K562 (cell line): Measurements from ENCODE around the gene TRMT10B. TPM values are rescaled to one million over a fixed set of nuclear protein-coding genes. Genes with fewer than 3 reads are reported as not detected.

Experiments
- CHD2 ChIP-seq: IDR thresholded peaks from 2 replicates; pipeline ENCODE4 v1.6.1; 2011; ENCODE audit warnings: low read depth, low read length
- CTBP1 ChIP-seq: fragments of 450-650 bp; IDR thresholded peaks from 2 replicates; pipeline ENCODE4 v1.6.1; 2016; ENCODE audit warnings: borderline replicate concordance
- EHMT2 ChIP-seq: fragments of 450-650 bp; IDR thresholded peaks from 2 replicates; pipeline ENCODE4 v1.6.1; 2018; ENCODE audit warnings: antibody characterized with exemption
- ELF2 ChIP-seq: fragments of 250-450 bp; sonication (Bioruptor Pico); IDR thresholded peaks from 2 replicates; pipeline ENCODE4 v1.5.0; 2021; ENCODE audit warnings: mild to moderate bottlenecking
- ERF ChIP-seq: fragments of 450-650 bp; formaldehyde crosslinking; IDR thresholded peaks from 2 replicates; pipeline ENCODE4 v1.4.0; 2020; ENCODE audit warnings: mild to moderate bottlenecking, mixed read lengths
- HDAC3 ChIP-seq: fragments of 450-650 bp; IDR thresholded peaks from 2 replicates; pipeline ENCODE4 v1.6.1; 2018; ENCODE audit warnings: borderline replicate concordance, mild to moderate bottlenecking, moderate library complexity; ENCODE audit not compliant: partially characterized antibody
- NR1H2 ChIP-seq: sonication (generic); formaldehyde crosslinking; IDR thresholded peaks from 2 replicates; pipeline ENCODE4 v1.4.0; 2020; ENCODE audit warnings: mild to moderate bottlenecking, missing genetic modification reagents
- TAF15 ChIP-seq: fragments of 200-400 bp; formaldehyde crosslinking; IDR thresholded peaks from 2 replicates; pipeline ENCODE4 v1.6.1; 2017; ENCODE audit warnings: mild to moderate bottlenecking, low read depth, low read length, moderate library complexity
- ZKSCAN1 ChIP-seq: fragments of 150-350 bp; IDR thresholded peaks from 2 replicates; pipeline ENCODE4 v1.6.1; 2016; ENCODE audit warnings: low read depth, low read length
- ZNF212 ChIP-seq: fragments of 450-650 bp; formaldehyde crosslinking; IDR thresholded peaks from 2 replicates; pipeline ENCODE4 v1.4.0; 2020; ENCODE audit warnings: mild to moderate bottlenecking
- ZNF324 ChIP-seq: fragments of 250-450 bp; sonication (Bioruptor Pico); IDR thresholded peaks from 2 replicates; pipeline ENCODE4 v1.4.0; 2020; ENCODE audit warnings: mild to moderate bottlenecking
- ZNF384 ChIP-seq: IDR thresholded peaks from 2 replicates; pipeline ENCODE4 v1.6.1; 2012; ENCODE audit warnings: low read depth, low read length, improper control_type of control experiment
- ZNF76 ChIP-seq: fragments of 250-450 bp; sonication (Bioruptor Pico); IDR thresholded peaks from 2 replicates; pipeline ENCODE4 v1.4.0; 2020; ENCODE audit warnings: mild to moderate bottlenecking, moderate library complexity, borderline replicate concordance
- ZSCAN29 ChIP-seq: fragments of 450-650 bp; IDR thresholded peaks from 2 replicates; pipeline ENCODE4 v1.6.1; 2017
- polyA plus RNA-seq, 8 experiments: library from polyadenylated mRNA; depleted of rRNA in 4 of 8; stranded (reverse) in 5 of 8; unstranded in 3 of 8; fragments of >200 nt; fragmentation: Nextera tagmentation in 2 of 8; fragmentation: Illumina TruSeq in 1 of 8; extraction: Ambion mirVana in 2 of 8; extraction: Trizol in 1 of 8; gene quantifications; 2 replicates each; pipeline versions ENCODE4 v1.2.1 to v1.2.3, GENCODE V29; 2011 to 2014; ENCODE audit warnings: inconsistent platforms in 1 of 8, missing spikeins in 1 of 8
- total RNA-seq, 7 experiments: library from RNA; depleted of rRNA in 6 of 7; stranded (reverse); fragments of >200 nt in 6 of 7; fragmentation: Illumina TruSeq in 2 of 7; extraction: Trizol in 2 of 7; gene quantifications; 2 replicates each; pipeline versions ENCODE4 v1.2.1 to v1.2.3, GENCODE V29; 2011 to 2021; ENCODE audit warnings: low replicate concordance in 1 of 7
- TF ChIP-seq, protein P1 (sequence below): fragments of 250-450 bp; sonication (Bioruptor Pico); IDR thresholded peaks from 2 replicates; pipeline ENCODE4 v1.6.1; 2021; ENCODE audit warnings: mild to moderate bottlenecking
- TF ChIP-seq, protein P2 (sequence below): fragments of 450-650 bp; IDR thresholded peaks from 2 replicates; pipeline ENCODE4 v1.7.1; 2018; ENCODE audit warnings: mild to moderate bottlenecking, low read depth; ENCODE audit not compliant: partially characterized antibody
- TF ChIP-seq, protein P3 (sequence below): IDR thresholded peaks from 2 replicates; pipeline ENCODE4 v1.6.1; 2016; ENCODE audit warnings: missing genetic modification characterization, missing compliant biosample characterization
- TF ChIP-seq, protein P4 (sequence below): fragments of 250-450 bp; sonication (Bioruptor Pico); IDR thresholded peaks from 2 replicates; pipeline ENCODE4 v1.5.0; 2021
- TF ChIP-seq, protein P5 (sequence below): sonication (generic); formaldehyde crosslinking; IDR thresholded peaks from 2 replicates; pipeline ENCODE4 v1.8.0; 2022; ENCODE audit warnings: mild to moderate bottlenecking, missing genetic modification reagents

TRMT10B gene
- total and polyA plus RNA-seq, 9 of the 15 experiments (the other 6 are each of a cell fraction or from before 2014, with no cell fraction given) = 2.9 to 13.4 (median 7.0) TPM

DNA sequence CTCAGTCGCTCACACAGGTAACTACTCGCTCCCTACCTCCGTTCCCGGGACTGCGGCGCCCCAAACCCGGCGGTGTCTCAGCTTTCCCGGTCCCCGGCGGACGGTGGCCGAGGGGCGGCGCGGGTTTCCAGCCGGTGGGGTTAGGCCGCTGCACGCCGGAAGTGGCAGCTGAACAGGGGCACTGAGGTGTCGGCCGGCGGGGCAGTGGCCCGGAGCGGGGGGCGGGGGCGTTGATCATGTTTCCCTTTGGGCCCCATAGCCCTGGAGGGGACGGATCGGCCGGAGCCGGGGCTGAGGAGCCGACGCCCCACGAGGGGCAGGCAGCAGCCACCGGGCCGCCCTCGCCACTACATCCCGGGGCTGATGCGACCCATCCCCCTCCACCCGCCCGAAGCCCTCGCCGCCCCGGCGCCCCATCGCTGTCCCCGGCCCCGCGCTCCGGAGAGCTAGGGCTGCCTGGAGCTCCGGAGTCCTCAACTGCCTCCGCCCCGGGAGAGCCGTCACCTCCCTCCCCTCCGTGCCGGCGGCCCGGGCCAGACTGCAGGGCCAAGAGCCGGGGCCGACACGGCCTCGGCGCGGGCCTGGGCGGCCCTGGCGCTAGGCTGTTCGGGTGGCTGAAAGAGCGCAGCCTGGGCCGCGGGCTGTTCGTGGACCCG, 47.2 kb downstream of the TRMT10B start, which contains the start of gene DCAF10 (continued):
- TF ChIP-seq, protein P1, sequence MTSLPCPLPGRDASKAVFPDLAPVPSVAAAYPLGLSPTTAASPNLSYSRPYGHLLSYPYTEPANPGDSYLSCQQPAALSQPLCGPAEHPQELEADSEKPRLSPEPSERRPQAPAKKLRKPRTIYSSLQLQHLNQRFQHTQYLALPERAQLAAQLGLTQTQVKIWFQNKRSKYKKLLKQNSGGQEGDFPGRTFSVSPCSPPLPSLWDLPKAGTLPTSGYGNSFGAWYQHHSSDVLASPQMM (CRISPR knock-in tag) = no peak
- TF ChIP-seq ZNF324 = 0 out of 2 replicates have a peak, but pooled peaks have one; percentile 4
- TF ChIP-seq EHMT2 = no peak
- TF ChIP-seq CHD2 = peak; percentile 23; the same call in 1 of the 2 replicates
- peak; percentile 65; the same call in 1 of the 2 replicates for TF ChIP-seq ZNF384
- peak; percentile 62 for TF ChIP-seq HDAC3
- peak; percentile 92 for TF ChIP-seq ZKSCAN1
- no peak for TF ChIP-seq TAF15
- no peak; the same call in 1 of the 2 replicates for TF ChIP-seq ZNF212 (CRISPR knock-in tag)
- no peak; the same call in 1 of the 2 replicates for TF ChIP-seq ELF2
- peak; percentile 86; the same call in 1 of the 2 replicates for TF ChIP-seq NR1H2 (CRISPR knock-in tag)
- TF ChIP-seq, protein P2, sequence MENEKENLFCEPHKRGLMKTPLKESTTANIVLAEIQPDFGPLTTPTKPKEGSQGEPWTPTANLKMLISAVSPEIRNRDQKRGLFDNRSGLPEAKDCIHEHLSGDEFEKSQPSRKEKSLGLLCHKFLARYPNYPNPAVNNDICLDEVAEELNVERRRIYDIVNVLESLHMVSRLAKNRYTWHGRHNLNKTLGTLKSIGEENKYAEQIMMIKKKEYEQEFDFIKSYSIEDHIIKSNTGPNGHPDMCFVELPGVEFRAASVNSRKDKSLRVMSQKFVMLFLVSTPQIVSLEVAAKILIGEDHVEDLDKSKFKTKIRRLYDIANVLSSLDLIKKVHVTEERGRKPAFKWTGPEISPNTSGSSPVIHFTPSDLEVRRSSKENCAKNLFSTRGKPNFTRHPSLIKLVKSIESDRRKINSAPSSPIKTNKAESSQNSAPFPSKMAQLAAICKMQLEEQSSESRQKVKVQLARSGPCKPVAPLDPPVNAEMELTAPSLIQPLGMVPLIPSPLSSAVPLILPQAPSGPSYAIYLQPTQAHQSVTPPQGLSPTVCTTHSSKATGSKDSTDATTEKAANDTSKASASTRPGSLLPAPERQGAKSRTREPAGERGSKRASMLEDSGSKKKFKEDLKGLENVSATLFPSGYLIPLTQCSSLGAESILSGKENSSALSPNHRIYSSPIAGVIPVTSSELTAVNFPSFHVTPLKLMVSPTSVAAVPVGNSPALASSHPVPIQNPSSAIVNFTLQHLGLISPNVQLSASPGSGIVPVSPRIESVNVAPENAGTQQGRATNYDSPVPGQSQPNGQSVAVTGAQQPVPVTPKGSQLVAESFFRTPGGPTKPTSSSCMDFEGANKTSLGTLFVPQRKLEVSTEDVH = peak; percentile 81
- TF ChIP-seq, protein P3, sequence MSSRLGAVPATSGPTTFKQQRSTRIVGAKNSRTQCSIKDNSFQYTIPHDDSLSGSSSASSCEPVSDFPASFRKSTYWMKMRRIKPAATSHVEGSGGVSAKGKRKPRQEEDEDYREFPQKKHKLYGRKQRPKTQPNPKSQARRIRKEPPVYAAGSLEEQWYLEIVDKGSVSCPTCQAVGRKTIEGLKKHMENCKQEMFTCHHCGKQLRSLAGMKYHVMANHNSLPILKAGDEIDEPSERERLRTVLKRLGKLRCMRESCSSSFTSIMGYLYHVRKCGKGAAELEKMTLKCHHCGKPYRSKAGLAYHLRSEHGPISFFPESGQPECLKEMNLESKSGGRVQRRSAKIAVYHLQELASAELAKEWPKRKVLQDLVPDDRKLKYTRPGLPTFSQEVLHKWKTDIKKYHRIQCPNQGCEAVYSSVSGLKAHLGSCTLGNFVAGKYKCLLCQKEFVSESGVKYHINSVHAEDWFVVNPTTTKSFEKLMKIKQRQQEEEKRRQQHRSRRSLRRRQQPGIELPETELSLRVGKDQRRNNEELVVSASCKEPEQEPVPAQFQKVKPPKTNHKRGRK (tag) = no peak
- no peak for TF ChIP-seq ZNF76 (CRISPR knock-in tag)
- TF ChIP-seq, protein P4, sequence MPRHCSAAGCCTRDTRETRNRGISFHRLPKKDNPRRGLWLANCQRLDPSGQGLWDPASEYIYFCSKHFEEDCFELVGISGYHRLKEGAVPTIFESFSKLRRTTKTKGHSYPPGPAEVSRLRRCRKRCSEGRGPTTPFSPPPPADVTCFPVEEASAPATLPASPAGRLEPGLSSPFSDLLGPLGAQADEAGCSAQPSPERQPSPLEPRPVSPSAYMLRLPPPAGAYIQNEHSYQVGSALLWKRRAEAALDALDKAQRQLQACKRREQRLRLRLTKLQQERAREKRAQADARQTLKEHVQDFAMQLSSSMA (CRISPR knock-in tag) = peak; percentile 86; the same call in 1 of the 2 replicates
- peak; percentile 94 for TF ChIP-seq CTBP1
- TF ChIP-seq ZSCAN29 = no peak
- TF ChIP-seq ERF (CRISPR knock-in tag) = peak; percentile 92
- TF ChIP-seq, protein P5, sequence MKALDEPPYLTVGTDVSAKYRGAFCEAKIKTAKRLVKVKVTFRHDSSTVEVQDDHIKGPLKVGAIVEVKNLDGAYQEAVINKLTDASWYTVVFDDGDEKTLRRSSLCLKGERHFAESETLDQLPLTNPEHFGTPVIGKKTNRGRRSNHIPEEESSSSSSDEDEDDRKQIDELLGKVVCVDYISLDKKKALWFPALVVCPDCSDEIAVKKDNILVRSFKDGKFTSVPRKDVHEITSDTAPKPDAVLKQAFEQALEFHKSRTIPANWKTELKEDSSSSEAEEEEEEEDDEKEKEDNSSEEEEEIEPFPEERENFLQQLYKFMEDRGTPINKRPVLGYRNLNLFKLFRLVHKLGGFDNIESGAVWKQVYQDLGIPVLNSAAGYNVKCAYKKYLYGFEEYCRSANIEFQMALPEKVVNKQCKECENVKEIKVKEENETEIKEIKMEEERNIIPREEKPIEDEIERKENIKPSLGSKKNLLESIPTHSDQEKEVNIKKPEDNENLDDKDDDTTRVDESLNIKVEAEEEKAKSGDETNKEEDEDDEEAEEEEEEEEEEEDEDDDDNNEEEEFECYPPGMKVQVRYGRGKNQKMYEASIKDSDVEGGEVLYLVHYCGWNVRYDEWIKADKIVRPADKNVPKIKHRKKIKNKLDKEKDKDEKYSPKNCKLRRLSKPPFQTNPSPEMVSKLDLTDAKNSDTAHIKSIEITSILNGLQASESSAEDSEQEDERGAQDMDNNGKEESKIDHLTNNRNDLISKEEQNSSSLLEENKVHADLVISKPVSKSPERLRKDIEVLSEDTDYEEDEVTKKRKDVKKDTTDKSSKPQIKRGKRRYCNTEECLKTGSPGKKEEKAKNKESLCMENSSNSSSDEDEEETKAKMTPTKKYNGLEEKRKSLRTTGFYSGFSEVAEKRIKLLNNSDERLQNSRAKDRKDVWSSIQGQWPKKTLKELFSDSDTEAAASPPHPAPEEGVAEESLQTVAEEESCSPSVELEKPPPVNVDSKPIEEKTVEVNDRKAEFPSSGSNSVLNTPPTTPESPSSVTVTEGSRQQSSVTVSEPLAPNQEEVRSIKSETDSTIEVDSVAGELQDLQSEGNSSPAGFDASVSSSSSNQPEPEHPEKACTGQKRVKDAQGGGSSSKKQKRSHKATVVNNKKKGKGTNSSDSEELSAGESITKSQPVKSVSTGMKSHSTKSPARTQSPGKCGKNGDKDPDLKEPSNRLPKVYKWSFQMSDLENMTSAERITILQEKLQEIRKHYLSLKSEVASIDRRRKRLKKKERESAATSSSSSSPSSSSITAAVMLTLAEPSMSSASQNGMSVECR (CRISPR knock-in tag) = peak; percentile 96; the same call in 1 of the 2 replicates
